D721Med (cell line): ENCODE results near the gene C17orf113.
"Not testable (repeated sequence)": the region's sequence is repeated elsewhere in the genome, so short reads cannot be mapped to it uniquely, and the experiment has no call there.

Source experiments
- DNase-seq: peaks from one replicate; pipeline ENCODE4 v3.0.0; 2011; ENCODE audit warnings: low spot score; ENCODE audit not compliant: insufficient read length
- FAIRE-seq: peaks from 2 replicates; lab custom pipeline; 2011; peaks lifted over from hg19 to GRCh38; lab: Jason Lieb, UNC
- CTCF ChIP-seq: IDR thresholded peaks from 2 replicates; pipeline ENCODE4 v1.5.1; 2012; ENCODE audit warnings: mild to moderate bottlenecking, control low read depth; ENCODE audit not compliant: insufficient read depth; ENCODE audit errors: missing control alignments

The C17orf113 gene

GRCh38 chr17:42010898-42011516 is 39.4 kb downstream of the C17orf113 start:
- FAIRE-seq (no peak), DNase-seq (no peak)
- no peak for TF ChIP-seq CTCF

GRCh38 chr17:42010266-42010680 is 40.1 kb downstream of the C17orf113 start:
- not testable (repeated sequence) for DNase-seq, FAIRE-seq

GRCh38 chr17:42009170-42009569 is 41.2 kb downstream of the C17orf113 start:
- DNase-seq (no peak), FAIRE-seq (no peak)
- TF ChIP-seq CTCF = no peak

GRCh38 chr17:42005166-42005565 is 45.2 kb downstream of the C17orf113 start:
- FAIRE-seq = no peak
- TF ChIP-seq CTCF = no peak
- DNase-seq = no peak

GRCh38 chr17:42002792-42003301 is 47.6 kb downstream of the C17orf113 start:
- DNase-seq (no peak), FAIRE-seq (no peak)
- no peak for TF ChIP-seq CTCF

- FAIRE-seq = no peak
These were observed 48.1 kb downstream of the C17orf113 start for GRCh38 chr17:42002175-42002791.

GRCh38 chr17:42001729-42002128 is 48.7 kb downstream of the C17orf113 start:
- TF ChIP-seq CTCF = no peak
- DNase-seq (no peak), FAIRE-seq (no peak)

More at GRCh38 chr17:42002175-42002791, 48.1 kb downstream of the C17orf113 start:
- DNase-seq = no peak
- TF ChIP-seq CTCF = no peak
